ENCODE measurements around the gene SMIM21.

GRCh38 chr18:75364512-75365253, 62.8 kb downstream of the SMIM21 start:
- TF ChIP-seq CTCF (conservative IDR thresholded peaks at IDR 0.05 in 1 of 2, IDR thresholded peaks at IDR 0.05 in 1 of 2; ENCODE audit: extremely low read depth in 1 of 2, insufficient read depth in 1 of 2, low read depth in 1 of 2, low read length in 2 of 2) (no peak), EZH2 (IDR thresholded peaks at IDR 0.05; ENCODE audit: borderline replicate concordance, low read length) (no peak)
